ENCODE data around the gene NBAS.
"Not testable (repeated sequence)": the region's sequence is repeated elsewhere in the genome, so short reads cannot be mapped to it uniquely, and the experiment has no call there.

NBAS gene

DNA sequence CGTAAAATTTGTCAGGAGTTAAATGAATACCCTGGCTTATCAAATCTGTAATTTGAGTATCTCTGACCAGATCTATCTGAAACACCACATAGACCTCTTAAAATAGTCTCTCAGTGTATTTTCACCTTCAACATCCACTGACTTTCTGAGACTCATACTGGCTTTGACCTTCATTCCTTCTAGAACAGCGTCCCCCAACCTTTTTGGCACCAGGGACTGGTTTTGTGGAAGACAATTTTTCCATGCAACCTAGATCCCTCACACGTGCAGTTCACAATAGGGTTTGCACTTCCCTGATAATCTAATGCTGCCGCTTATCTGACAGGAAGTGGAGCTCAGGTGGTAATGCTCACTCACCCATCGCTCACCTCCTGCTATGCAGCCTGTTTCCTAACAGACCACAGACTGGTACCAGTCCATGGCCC is 3.2 kb downstream of the NBAS start:
- no peak for DNase-seq

DNA sequence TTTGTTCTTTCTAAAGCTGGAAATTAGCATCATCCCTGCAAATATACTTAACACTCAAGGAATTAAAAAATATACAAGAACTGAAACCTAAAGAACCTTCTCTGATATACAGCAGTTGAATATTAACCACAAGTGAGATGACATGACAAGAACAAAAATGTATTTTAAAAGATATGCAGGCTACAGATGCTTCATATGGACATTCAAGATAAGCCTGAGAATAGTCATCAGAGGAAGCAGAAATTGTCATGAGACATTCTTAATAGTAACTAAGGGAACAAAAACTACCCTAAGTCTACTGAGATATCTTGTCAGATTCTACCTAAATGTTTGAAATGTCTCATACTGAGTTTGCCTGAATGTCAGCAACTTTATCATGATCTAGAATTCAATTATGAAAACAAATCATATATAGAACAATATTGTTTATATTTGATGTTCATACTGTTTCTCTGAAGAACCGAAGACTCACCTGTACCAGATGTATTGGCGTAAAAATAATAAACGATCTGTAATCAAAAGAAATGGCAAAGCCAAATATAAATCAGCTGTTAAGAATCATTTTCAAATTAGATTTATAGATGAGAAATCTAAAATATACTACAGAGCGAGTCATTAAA is 4.7 kb downstream of the NBAS start:
- no peak for DNase-seq

DNA sequence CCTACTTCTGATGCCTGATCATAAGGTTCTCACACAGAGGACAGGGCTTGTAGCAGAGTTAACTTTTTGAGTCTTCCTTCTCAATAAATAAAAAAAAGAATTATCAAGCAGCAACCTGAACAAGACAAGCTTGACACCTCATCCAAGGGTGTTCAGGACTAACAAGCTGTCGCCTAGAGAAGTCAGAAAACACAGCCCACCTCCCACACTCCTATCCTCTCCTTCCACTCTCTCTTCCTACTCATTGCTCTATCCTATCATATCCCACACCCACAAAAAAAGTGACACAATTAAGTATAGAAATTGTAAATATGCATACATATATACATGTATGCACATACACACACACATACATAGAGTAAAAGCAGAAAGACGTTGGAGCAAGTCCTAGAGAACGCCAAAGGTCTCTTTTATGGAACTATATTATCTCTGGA is 5.4 kb downstream of the NBAS start:
- DNase-seq = no peak

DNA sequence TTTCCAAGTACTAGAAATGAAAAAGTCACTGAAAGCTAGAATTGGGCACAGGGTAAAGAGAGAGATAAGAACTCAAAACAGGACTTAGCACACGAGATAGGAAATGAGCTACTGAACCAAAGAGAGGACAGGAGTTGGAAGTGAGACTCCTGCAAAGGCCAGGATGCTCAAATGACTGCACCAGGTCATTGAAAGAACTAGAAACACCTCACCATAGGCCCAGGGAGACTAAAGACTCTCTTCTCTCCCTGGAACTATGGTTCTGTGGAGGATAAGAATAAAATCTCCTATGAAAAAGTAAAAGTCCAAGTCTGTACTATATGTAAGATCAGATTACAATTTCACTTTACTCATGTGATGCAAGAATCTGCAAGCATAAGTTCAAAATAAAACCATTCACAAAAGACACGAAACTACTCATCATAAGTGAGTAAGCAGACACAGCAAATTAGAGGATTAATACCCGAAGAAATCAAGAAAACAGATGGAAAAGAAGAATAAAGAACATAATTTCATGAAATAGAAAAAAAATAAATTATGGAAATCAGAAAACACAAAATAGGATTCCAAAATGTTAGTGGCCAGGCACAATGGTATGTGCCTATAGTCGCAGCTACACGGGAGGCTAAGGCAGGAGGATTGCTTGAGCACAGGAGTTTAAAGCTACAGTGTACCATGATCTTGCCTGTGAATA is 6.5 kb downstream of the NBAS start:
- DNase-seq = no peak

DNA sequence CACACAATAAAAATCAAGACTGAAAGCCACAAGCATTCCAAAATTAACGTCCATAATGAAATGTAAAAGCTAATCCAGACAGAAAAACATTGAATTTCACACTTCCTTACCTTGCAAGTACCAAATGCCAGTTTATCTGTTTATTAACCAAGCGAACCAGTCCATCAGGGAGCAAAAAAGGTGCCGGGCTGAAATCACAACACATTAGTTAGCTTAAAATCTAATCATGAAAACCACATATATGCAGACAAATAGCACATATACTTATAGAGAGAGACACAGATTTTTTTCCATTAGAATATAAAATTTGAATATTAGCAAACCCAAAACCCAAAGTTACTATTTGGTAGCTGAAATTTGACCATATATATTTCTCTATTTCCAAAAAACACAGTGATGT is 7.2 kb downstream of the NBAS start:
- no peak for DNase-seq

DNA sequence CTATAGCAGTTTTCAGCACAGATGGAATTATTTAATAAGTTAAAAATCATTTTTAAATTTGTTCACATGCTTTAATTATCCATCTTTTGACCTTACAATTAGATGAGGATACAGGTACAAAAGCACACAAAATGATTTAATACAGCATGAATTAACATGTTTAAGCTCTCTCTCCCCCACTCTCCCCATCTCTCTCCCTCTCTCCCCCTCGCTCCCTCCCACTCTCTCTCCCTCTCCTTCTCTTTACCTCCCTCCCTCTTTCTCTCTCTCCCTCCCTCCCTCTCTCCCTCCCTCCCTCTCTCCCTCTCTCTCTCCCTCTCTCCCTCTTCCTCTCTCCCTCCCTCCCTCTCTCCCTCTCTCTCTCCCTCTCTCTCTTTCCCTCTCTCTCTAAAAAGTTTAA is 7.6 kb downstream of the NBAS start:
- DNase-seq = no peak

DNA sequence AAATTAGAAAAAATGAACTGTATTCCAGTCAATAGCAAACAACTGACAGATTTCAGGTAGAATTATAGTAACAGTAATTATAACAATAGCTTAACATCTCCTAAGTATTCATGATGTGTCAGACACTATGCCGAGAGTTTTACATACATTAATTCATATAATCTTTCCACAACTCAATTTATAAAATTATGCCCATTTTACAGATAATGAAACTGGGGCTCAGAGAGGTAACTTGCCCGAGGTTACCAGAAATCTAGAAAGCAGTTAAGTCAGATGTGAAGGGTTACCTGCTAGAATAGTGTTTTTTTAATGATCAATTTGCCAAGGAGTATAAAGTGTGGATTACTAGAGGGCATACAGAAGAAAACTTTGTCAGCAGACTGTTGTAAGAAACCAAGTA is 12.2 kb downstream of the NBAS start:
- DNase-seq = no peak

DNA sequence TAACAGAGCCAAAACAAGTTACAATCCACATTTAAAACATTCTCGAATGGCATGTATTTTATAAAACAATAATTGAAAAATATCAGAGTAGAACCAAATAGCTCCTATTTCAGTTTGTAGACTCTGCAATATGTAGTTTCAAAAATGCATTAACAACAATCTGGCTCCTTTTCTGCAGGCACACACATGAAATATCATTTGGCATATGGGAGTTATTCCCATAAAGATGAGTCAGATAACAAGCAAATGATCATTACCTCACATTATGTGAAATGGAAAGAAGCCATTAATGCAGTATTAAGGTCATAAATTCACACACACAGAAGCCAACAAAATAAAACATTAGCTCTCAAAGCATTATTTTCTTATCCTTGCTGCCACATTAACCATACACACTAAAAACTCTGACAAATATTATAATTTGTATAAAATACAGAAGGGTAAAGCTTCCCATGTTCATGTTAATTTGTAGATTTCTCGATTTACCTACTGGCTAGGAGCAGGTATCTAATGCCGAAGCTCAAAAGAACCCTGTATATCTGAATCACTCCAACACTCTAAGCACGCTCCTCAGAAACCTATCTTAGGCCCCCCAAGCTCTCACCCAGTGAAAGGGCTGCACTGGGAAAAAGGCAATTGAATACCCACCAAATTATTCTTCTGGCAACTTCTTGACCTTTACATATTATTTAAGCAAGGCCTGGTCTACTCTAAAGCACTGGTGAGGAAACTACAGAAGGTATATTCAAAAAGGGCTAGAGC is 13.8 kb downstream of the NBAS start:
- DNase-seq = no peak

DNA sequence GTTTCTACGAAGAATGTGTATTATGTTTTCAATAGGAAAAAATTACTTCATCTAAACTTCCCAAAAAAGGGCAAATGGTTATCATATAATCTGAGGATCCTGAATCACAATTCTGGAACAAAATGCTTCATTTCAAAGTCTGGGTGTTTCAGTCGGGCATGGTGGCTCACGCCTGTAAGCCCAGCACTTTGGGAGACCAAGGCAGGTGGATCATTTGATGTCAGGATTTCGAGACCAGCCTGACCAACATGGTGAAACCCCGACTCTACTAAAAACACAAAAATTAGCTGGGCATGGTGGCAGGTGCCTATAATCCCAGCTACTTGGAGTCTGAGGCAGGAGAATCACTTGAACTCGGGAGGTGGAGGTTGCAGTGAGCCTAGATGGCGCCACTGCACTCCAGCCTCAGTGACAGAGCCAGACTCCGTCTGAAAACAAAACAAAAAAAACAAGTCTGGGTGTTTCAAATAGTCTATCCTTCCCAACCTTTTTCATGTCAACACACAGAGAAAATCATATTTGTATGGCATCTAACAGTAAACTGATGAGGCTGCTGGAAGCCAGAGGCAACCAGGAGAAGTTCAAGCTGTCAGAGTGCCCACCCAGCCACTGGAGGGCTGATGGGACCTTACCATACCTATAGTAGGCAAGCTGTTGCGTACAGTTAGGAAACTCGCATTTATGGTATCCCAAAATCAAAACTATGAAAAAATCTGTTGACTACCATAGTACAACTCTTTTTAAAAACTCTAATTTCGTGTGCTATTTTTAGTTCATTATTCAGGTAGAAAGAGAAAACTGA is 14.6 kb downstream of the NBAS start:
- no peak for DNase-seq

DNA sequence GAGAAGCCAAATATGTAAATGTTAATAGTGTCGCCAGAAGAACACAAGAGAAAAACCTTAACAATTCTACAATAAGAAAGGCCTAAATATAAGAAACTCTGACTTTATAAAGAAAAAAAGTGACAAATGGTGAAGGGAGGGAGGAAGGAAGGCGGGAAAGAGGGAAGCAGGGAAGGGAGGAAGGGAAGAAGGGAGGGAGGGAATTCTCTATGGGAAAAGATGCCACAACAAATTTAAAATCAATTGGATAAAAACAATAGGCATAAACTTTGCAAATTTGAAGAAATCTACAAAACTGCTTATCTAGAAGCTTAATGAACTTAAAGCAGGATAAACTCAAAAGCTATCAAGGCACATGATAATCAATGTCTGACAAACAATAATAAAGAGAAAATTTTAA is 16.9 kb downstream of the NBAS start:
- no peak for DNase-seq

DNA sequence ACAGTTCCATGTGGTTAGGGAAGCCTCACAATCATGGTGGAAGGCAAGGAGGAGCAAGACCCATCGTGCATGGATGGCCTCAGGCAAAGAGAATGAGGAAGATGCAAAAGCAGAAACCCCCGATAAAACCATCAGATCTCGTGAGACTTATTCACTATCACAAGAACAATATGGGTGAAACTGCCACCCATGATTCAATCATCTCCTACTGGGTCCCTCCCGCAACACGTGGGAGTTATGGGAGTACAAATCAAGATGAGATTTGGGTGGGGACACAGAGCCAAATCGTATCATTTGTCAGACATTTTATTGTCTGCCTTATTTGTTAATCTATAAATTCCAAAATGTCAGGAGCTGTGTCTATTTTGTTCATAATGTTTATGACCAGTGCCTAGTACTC is 17.6 kb downstream of the NBAS start:
- DNase-seq = no peak

DNA sequence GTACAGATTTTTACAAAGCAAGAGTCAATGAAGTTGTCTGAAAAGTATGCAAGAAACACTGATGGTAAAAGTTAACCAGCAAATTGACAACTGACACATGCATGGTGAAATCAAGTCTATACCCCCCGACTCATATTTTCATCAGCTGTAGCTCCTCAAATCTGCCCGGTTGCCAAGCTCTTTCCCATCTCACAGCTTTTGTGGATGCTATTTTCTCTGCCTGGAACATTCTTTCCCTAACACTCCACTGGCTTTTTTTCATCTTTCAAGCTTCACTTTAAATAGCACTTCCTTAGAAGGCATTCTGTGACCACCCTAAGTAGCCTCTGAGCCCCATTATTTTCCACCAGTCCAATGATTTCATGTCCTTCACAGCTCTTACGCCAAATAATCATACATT is 18.1 kb downstream of the NBAS start:
- no peak for DNase-seq

DNA sequence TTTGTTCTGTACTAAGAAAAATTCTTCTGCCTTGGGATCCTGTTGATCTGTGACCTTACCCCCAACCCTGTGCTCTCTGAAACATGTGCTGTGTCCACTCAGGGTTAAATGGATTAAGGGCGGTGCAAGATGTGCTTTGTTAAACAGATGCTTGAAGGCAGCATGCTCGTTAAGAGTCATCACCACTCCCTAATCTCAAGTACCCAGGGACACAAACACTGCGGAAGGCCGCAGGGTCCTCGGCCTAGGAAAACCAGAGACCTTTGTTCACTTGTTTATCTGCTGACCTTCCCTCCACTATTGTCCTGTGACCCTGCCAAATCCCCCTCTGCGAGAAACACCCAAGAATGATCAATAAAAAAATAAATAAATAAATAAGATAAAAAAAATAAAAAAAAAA is 18.9 kb downstream of the NBAS start:
- not testable (repeated sequence) for DNase-seq

DNA sequence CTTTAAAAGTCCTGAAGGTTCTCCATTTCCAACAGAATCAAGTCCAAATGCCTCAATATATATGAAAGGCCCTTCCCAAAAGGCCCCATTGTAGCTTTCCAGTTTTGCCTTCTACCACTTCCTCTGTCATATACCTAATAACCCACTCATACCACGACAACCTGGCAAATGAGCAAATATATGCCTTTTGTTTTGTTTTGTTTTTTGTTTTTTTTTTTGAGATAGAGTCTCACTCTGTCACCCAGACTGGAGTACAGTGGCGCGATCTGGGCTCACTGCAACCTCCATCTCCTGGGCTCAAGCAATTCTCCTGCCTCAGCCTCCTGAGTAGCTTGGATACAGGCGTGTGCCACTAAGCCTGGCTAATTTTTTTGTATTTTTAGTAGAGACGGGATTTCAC is 20.6 kb downstream of the NBAS start:
- not testable (repeated sequence) for DNase-seq

DNA sequence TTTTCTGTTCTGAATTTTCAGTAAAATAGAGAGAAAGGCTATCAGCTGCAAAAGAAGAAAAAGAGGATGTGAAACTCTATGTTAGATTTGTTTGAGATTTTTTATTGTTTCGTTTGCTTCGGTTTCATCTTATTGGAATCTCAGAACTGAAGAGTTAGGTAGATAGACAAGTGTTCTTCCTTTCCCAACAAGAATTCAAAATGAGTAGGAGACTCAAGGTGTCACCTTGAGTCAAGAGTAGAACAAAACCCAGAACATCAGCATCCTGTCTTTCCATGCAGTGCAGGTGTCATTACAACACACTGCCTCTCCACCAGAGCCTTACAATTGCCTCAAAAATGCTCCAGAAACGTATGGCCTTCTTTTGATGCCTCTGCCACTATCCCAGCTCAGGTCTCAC is 21.1 kb downstream of the NBAS start:
- no peak for DNase-seq

DNA sequence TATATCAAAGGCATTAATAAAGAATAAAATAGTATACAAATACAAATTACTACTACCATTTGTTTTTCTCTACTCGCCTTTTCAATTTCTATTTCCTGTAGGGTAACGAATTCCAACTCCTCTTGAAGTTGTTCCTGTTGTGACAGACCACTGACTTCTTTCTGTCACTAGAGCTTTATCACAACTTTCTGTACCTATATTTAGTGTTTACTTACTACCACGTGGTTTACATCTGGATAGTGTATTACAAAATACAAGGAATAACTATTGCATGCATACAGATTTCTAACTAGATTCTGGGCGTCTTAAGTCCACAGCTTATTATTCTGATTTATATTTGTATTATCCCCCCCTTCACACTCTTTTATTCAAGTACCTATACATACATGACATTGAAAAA is 22.3 kb downstream of the NBAS start:
- no peak for DNase-seq

DNA sequence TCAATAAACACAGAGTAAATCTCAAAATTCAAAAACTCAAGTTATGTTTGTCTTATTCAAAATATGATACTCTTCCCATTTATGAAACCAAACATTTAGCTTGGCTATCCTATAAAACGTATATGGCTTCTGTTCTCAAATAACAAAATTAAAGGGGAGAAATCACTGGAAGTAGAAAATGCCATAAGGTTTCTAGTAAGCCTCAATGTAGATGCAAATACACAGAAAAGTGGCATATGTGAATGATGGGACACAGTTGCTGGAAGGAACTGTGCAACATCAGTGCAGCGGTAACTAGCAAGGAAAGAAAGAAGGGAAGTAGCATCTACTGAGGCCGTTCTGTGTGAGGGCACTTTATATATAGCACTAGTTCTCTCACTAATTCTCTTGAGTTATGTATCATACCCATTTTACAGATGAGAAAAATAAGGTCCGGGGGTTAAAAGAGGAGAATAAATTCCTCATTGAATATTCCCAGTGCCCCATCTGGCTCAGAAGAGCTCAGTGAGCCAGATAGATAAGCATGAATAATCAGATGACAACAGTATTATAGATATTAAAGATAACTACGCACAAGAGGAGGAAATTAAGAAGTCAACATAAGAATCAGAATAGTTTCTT is 27.2 kb downstream of the NBAS start:
- DNase-seq = no peak

DNA sequence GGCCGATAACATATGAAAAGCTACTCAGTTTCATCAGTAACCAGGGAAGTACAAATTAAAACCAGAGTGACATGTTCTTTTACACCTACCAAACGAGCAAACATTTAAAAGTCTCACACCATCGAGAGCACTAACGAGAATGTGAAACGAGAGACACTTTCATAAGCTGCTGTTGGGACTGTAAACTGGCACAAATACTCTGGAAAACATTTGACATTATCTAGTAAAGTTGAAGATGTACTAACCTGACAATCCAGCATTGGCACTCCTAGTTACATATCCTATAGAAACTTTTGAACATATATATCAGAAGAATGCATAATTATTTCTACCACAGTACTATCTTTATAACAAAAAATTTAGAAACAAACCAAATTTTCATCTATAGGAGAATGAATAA is 28.1 kb downstream of the NBAS start:
- DNase-seq = no peak

DNA sequence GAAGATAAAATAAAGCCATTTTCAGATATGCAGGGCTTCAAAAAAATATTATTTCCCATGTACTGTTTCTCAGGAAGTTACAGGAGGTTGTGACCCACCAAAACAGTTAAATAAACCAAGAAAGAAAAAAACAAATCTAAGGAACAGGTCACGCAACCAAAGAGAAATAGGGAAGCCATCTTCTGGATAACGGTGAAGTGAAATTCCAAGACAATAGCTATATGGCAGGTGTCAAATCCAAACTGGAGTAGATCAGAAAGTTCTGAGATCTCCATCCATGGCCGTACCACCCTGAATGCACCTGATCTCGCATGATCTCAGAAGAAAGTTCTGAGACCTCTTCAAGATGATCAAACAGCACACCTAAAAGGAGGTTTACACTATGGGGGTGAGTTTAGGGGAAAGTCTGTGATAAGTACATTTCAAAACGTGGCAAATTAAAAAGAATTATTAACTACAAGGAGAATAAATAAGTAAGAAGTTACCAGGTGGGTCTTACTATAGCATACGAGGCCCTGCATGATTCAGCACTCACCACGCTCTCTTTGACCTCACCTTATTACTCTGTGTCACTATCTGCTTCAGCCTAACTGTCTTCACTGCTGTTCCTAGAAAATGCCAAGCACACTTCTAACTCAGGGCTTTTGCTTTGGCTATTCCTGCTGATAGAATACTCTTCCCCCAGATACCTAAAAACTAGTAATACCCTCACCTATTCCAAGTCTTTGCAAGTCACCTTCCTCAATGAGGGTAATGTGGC is 29.9 kb downstream of the NBAS start:
- DNase-seq = no peak

DNA sequence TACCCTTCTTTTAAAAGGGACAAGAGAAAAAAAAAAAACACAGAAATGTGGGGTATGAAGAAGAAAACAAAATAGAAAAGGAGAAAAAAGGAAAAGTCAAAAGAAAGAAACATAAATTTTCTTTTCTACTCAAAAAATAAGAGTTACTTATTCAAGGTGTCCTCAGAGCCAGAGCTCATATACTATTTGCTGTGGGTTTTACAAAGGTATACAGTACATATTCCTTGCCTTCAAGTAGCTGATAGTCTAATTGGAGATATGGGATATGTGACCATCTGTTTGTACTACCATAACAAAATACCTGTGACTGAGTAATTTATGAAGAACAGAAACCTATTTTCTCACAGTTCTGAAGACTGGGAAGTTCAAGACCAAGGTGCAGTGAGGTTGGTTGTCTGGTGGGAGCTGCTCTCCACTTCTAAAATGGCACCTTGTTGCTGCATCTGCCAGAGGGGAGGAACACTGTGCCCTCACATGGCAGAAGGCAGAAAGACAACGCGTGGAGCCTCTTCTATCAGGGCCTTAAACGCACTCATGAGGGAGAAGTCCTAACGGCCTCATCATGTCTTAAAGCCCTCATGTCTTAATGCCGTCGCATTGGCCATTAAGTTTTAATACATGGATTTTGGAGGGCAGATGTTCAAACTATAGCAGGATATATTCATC is 33.9 kb downstream of the NBAS start:
- DNase-seq = peak; percentile 6

DNA sequence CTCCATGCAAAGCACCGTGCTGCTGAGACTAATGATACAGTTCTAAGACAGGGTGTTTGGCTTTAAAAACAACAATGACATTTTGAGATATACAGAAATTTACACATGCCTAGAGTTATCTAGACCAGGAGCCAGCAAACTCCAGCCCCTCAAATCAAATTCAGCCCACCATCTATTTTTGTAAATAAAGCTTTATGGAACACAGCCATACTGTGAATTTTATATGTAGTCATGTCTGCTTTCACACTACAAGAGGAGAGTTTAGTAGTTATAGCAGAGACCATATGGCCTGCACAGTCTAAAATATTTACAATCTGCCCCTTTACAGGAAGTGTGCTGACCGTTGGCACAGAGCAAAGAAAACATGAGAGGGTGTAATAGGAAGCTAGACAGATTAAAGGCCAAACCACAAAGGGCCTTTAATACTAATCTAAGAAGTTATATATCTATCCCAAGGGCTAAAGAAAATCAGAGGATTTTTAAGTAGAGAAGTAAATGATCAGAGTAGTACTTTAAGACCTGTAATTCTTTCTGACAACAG is 39.4 kb downstream of the NBAS start:
- DNase-seq = no peak
